HEK293 (cell line): ENCODE data around the gene AP3S2.

Experiments used
- CTCF ChIA-PET: fragments of 350-600 bp; formaldehyde crosslinking; extraction: SDS; loops from one replicate; lab custom pipeline; 2021; ENCODE audit warnings: antibody characterized with exemption; lab: Yijun Ruan, JAX
- POLR2A ChIA-PET: fragments of 300-600 bp; formaldehyde crosslinking; extraction: SDS; loops from one replicate; lab custom pipeline; 2020; ENCODE audit warnings: antibody characterized with exemption, inconsistent platforms; lab: Yijun Ruan, JAX
- H3K27ac ChIP-seq: fragments of 200-500 bp; sonication (Bioruptor generic); 2 replicates; pipeline ENCODE4 v1.5.1; 2014; ENCODE audit warnings: low read depth, low read length, control low read depth, inconsistent platforms; ENCODE audit errors: extremely low read depth
- H3K36me3 ChIP-seq, 2 experiments: fragments of 200-500 bp in 1 of 2; sonication (Bioruptor generic) in 1 of 2; 1 replicate in 1 of 2; 2 replicates in 1 of 2; pipeline ENCODE4 v1.5.1; 2014 to 2017; ENCODE audit warnings: inconsistent platforms in 2 of 2, low read length in 2 of 2; ENCODE audit not compliant: control insufficient read depth in 2 of 2, insufficient read depth in 1 of 2
- H3K4me1 ChIP-seq: fragments of 200-500 bp; sonication (Bioruptor generic); 2 replicates; pipeline ENCODE4 v1.5.1; 2014; ENCODE audit warnings: mild to moderate bottlenecking, low read length, inconsistent platforms; ENCODE audit not compliant: control insufficient read depth, insufficient read depth
- H3K4me3 ChIP-seq: 2 replicates; pipeline ENCODE4 v1.5.1; 2011; ENCODE audit warnings: low read depth, mild to moderate bottlenecking, control low read depth, low read length, moderate library complexity
- H3K9me3 ChIP-seq: fragments of 200-500 bp; sonication (Bioruptor generic); 2 replicates; pipeline ENCODE4 v1.5.1; 2014; ENCODE audit warnings: low read depth, low read length, inconsistent platforms; ENCODE audit not compliant: control insufficient read depth, insufficient read depth
- INSM2 ChIP-seq: fragments of 450-650 bp; formaldehyde crosslinking; IDR thresholded peaks from 2 replicates; pipeline ENCODE4 v1.5.1; 2016; ENCODE audit warnings: missing biosample characterization, missing genetic modification characterization
- KLF17 ChIP-seq: fragments of 450-650 bp; formaldehyde crosslinking; IDR thresholded peaks from 2 replicates; pipeline ENCODE4 v1.5.1; 2016; ENCODE audit warnings: missing biosample characterization, missing genetic modification characterization
- SCRT2 ChIP-seq: fragments of 450-650 bp; formaldehyde crosslinking; IDR thresholded peaks from 2 replicates; pipeline ENCODE4 v1.5.1; 2016; ENCODE audit warnings: missing biosample characterization, missing genetic modification characterization
- TCF7L2 ChIP-seq: IDR thresholded peaks from 2 replicates; pipeline ENCODE4 v1.6.1; 2011; ENCODE audit warnings: low read depth, mild to moderate bottlenecking, inconsistent platforms, low read length, moderate library complexity, borderline replicate concordance
- ZBTB7A ChIP-seq: fragments of 450-650 bp; formaldehyde crosslinking; IDR thresholded peaks from 2 replicates; pipeline ENCODE4 v1.5.1; 2016; ENCODE audit warnings: low read depth, missing biosample characterization, missing genetic modification characterization
- ZFP3 ChIP-seq: fragments of 450-650 bp; formaldehyde crosslinking; IDR thresholded peaks from 2 replicates; pipeline ENCODE4 v1.5.1; 2016; ENCODE audit warnings: low read depth, missing biosample characterization, missing genetic modification characterization
- ZNF10 ChIP-seq: fragments of 450-650 bp; formaldehyde crosslinking; IDR thresholded peaks from 2 replicates; pipeline ENCODE4 v1.5.1; 2017; ENCODE audit warnings: missing biosample characterization, missing genetic modification characterization
- ZNF148 ChIP-seq: fragments of 450-650 bp; formaldehyde crosslinking; IDR thresholded peaks from 2 replicates; pipeline ENCODE4 v1.5.0; 2017; ENCODE audit warnings: missing biosample characterization, missing genetic modification characterization, borderline replicate concordance
- ZNF16 ChIP-seq: fragments of 450-650 bp; formaldehyde crosslinking; IDR thresholded peaks from 2 replicates; pipeline ENCODE4 v1.5.1; 2016; ENCODE audit warnings: low read depth, missing biosample characterization, missing genetic modification characterization
- ZNF23 ChIP-seq: fragments of 450-650 bp; formaldehyde crosslinking; IDR thresholded peaks from 2 replicates; pipeline ENCODE4 v1.5.1; 2016; ENCODE audit warnings: missing biosample characterization, missing genetic modification characterization, borderline replicate concordance
- ZNF302 ChIP-seq: fragments of 450-650 bp; formaldehyde crosslinking; IDR thresholded peaks from 2 replicates; pipeline ENCODE4 v1.5.1; 2016; ENCODE audit warnings: missing biosample characterization, missing genetic modification characterization, low read depth
- ZNF354C ChIP-seq: fragments of 450-650 bp; formaldehyde crosslinking; IDR thresholded peaks from 2 replicates; pipeline ENCODE4 v1.5.1; 2016; ENCODE audit warnings: missing biosample characterization, missing genetic modification characterization, low read depth, borderline replicate concordance
- ZNF391 ChIP-seq: fragments of 450-650 bp; formaldehyde crosslinking; IDR thresholded peaks from 2 replicates; pipeline ENCODE4 v1.5.1; 2016; ENCODE audit warnings: low read depth, missing biosample characterization, missing genetic modification characterization, borderline replicate concordance
- ZNF416 ChIP-seq: fragments of 450-650 bp; formaldehyde crosslinking; IDR thresholded peaks from 2 replicates; pipeline ENCODE4 v1.5.1; 2016; ENCODE audit warnings: missing biosample characterization, missing genetic modification characterization
- ZNF501 ChIP-seq: fragments of 450-650 bp; formaldehyde crosslinking; IDR thresholded peaks from 2 replicates; pipeline ENCODE4 v1.5.1; 2016; ENCODE audit warnings: missing biosample characterization, missing genetic modification characterization
- ZNF518A ChIP-seq: fragments of 450-650 bp; formaldehyde crosslinking; conservative IDR thresholded peaks from 2 replicates; pipeline ENCODE4 v1.5.1; 2016; ENCODE audit warnings: low read depth, missing biosample characterization, missing genetic modification characterization
- ZNF530 ChIP-seq: fragments of 450-650 bp; formaldehyde crosslinking; IDR thresholded peaks from 2 replicates; pipeline ENCODE4 v1.5.1; 2016; ENCODE audit warnings: low read depth, missing biosample characterization, missing genetic modification characterization
- ZNF560 ChIP-seq: fragments of 450-650 bp; formaldehyde crosslinking; IDR thresholded peaks from 2 replicates; pipeline ENCODE4 v1.5.1; 2017; ENCODE audit warnings: missing biosample characterization, missing genetic modification characterization, borderline replicate concordance
- ZNF561 ChIP-seq: fragments of 450-650 bp; IDR thresholded peaks from 2 replicates; pipeline ENCODE4 v1.5.1; 2018; ENCODE audit warnings: missing biosample characterization, missing genetic modification characterization, borderline replicate concordance
- ZNF645 ChIP-seq: fragments of 450-650 bp; formaldehyde crosslinking; IDR thresholded peaks from 2 replicates; pipeline ENCODE4; 2016; ENCODE audit warnings: missing biosample characterization, missing genetic modification characterization
- ZNF704 ChIP-seq: fragments of 450-650 bp; formaldehyde crosslinking; IDR thresholded peaks from 2 replicates; pipeline ENCODE4 v1.5.1; 2016; ENCODE audit warnings: missing biosample characterization, missing genetic modification characterization
- ZNF777 ChIP-seq: fragments of 450-650 bp; formaldehyde crosslinking; IDR thresholded peaks from 2 replicates; pipeline ENCODE4 v1.5.1; 2017; ENCODE audit warnings: missing biosample characterization, missing genetic modification characterization, borderline replicate concordance
- ZNF791 ChIP-seq: fragments of 450-650 bp; formaldehyde crosslinking; IDR thresholded peaks from 2 replicates; pipeline ENCODE4 v1.5.1; 2016; ENCODE audit warnings: missing biosample characterization, missing genetic modification characterization
- ZSCAN4 ChIP-seq: fragments of 450-650 bp; formaldehyde crosslinking; IDR thresholded peaks from 2 replicates; pipeline ENCODE4 v1.5.1; 2017; ENCODE audit warnings: missing biosample characterization, missing genetic modification characterization

Gene AP3S2

GRCh38 chr15:89857673-89858072 lies 36.1 kb downstream of the AP3S2 start (continued):
- TF ChIP-seq ZNF391 (no peak), ZNF501 (no peak), ZNF530 (tag by site-specific recombination) (no peak), ZNF10 (no peak), ZNF23 (tag by site-specific recombination) (no peak), ZNF777 (no peak), ZFP3 (tag by site-specific recombination) (no peak), KLF17 (tag by site-specific recombination) (no peak), ZNF354C (tag by site-specific recombination) (no peak)

GRCh38 chr15:89855948-89856347 lies 37.8 kb downstream of the AP3S2 start:
- POLR2A ChIA-PET, result no interaction called here
- TF ChIP-seq ZNF16 (no peak), ZNF560 (no peak), TCF7L2 (no peak), ZSCAN4 (tag by site-specific recombination) (no peak), ZNF148 (no peak), ZNF645 (no peak), SCRT2 (tag by site-specific recombination) (no peak), INSM2 (no peak), ZNF518A (tag by site-specific recombination) (no peak), ZNF302 (tag by site-specific recombination) (no peak), ZBTB7A (tag by site-specific recombination) (no peak), ZNF704 (tag by site-specific recombination) (no peak), ZNF791 (tag by site-specific recombination) (no peak), ZNF561 (tag by site-specific recombination) (no peak), ZNF416 (tag by site-specific recombination) (no peak)

More at GRCh38 chr15:89855948-89856347, 37.8 kb downstream of the AP3S2 start:
- no peaks in the 10 kb centered on the region for H3K9me3 ChIP-seq
- peaks cover 20 to 43% of the 10 kb centered on the region in 2 experiments for H3K36me3 ChIP-seq
- no peak overlapping the region for H3K4me3 ChIP-seq
- H3K4me1 ChIP-seq, result no peaks in the 10 kb centered on the region
- H3K27ac ChIP-seq, result no peak overlapping the region
- CTCF ChIA-PET, result no interaction called here
